ENCODE results near the gene CDH13.

CDH13 gene

GRCh38 chr16:82835487-82836155, 208.9 kb downstream of the CDH13 start:
- Mint-ChIP-seq H3K27me3 (no peaks in the 10 kb centered on the region), H3K9me3 (no peaks in the 10 kb centered on the region), H3K4me1 (ENCODE audit: low read depth) (no peaks in the 10 kb centered on the region), H3K4me3 (no peak overlapping the region), H3K27ac (no peak overlapping the region), H3K36me3 (ENCODE audit: low read depth) (no peaks in the 10 kb centered on the region)
- intact Hi-C loops (cut with micrococcal nuclease): no loop called here

GRCh38 chr16:82841108-82841507, 214.3 kb downstream of the CDH13 start:
- Mint-ChIP-seq H3K36me3 (ENCODE audit: low read depth) (no peaks in the 10 kb centered on the region), H3K9me3 (peaks cover 9% of the 10 kb centered on the region), H3K4me3 (no peak overlapping the region), H3K27me3 (no peaks in the 10 kb centered on the region), H3K4me1 (ENCODE audit: low read depth) (no peaks in the 10 kb centered on the region), H3K27ac (no peak overlapping the region)
- intact Hi-C loops (cut with micrococcal nuclease): no loop called here

GRCh38 chr16:82843606-82844271, 217.0 kb downstream of the CDH13 start:
- intact Hi-C loops (cut with micrococcal nuclease): no loop called here
- Mint-ChIP-seq H3K36me3 (ENCODE audit: low read depth) (no peaks in the 10 kb centered on the region), H3K9me3 (peaks cover 9% of the 10 kb centered on the region), H3K4me3 (no peak overlapping the region), H3K27ac (no peak overlapping the region), H3K4me1 (ENCODE audit: low read depth) (no peaks in the 10 kb centered on the region), H3K27me3 (no peaks in the 10 kb centered on the region)

- intact Hi-C loops (cut with micrococcal nuclease): no loop called here
- Mint-ChIP-seq H3K36me3 (ENCODE audit: low read depth) (no peaks in the 10 kb centered on the region), H3K9me3 (peaks cover 9% of the 10 kb centered on the region), H3K27me3 (no peaks in the 10 kb centered on the region), H3K27ac (no peak overlapping the region), H3K4me1 (ENCODE audit: low read depth) (no peaks in the 10 kb centered on the region), H3K4me3 (no peak overlapping the region)
Measured at GRCh38 chr16:82845116-82845515, 218.3 kb downstream of the CDH13 start.

- Mint-ChIP-seq H3K27ac (no peak overlapping the region), H3K36me3 (ENCODE audit: low read depth) (no peaks in the 10 kb centered on the region), H3K4me3 (no peak overlapping the region), H3K27me3 (no peaks in the 10 kb centered on the region), H3K4me1 (ENCODE audit: low read depth) (no peaks in the 10 kb centered on the region), H3K9me3 (peaks cover 9% of the 10 kb centered on the region)
- intact Hi-C loops (cut with micrococcal nuclease): no loop called here
Measured at GRCh38 chr16:82846806-82847205, 220.0 kb downstream of the CDH13 start.

- H3K27me3 Mint-ChIP-seq: no peaks in the 10 kb centered on the region
- no peak overlapping the region for H3K4me3 Mint-ChIP-seq
- no peaks in the 10 kb centered on the region for H3K36me3 Mint-ChIP-seq (ENCODE audit: low read depth)
- H3K9me3 Mint-ChIP-seq: peaks cover 9% of the 10 kb centered on the region
- no peaks in the 10 kb centered on the region for H3K4me1 Mint-ChIP-seq (ENCODE audit: low read depth)
- no peak overlapping the region for H3K27ac Mint-ChIP-seq
- intact Hi-C loops (cut with micrococcal nuclease): no loop called here
Measured at GRCh38 chr16:82848013-82848412, 221.2 kb downstream of the CDH13 start.

GRCh38 chr16:82852388-82853008, 225.7 kb downstream of the CDH13 start:
- Mint-ChIP-seq H3K9me3 (no peaks in the 10 kb centered on the region), H3K27ac (no peak overlapping the region), H3K4me1 (ENCODE audit: low read depth) (no peaks in the 10 kb centered on the region), H3K36me3 (ENCODE audit: low read depth) (no peaks in the 10 kb centered on the region), H3K27me3 (no peaks in the 10 kb centered on the region), H3K4me3 (no peak overlapping the region)
- intact Hi-C loops (cut with micrococcal nuclease): no loop called here

GRCh38 chr16:82855471-82855870, 228.7 kb downstream of the CDH13 start:
- intact Hi-C loops (cut with micrococcal nuclease): no loop called here
- no peak overlapping the region for H3K27ac Mint-ChIP-seq
- no peak overlapping the region for H3K4me3 Mint-ChIP-seq
- no peaks in the 10 kb centered on the region for H3K36me3 Mint-ChIP-seq (ENCODE audit: low read depth)
- no peaks in the 10 kb centered on the region for H3K4me1 Mint-ChIP-seq (ENCODE audit: low read depth)
- no peaks in the 10 kb centered on the region for H3K27me3 Mint-ChIP-seq
- no peaks in the 10 kb centered on the region for H3K9me3 Mint-ChIP-seq

- Mint-ChIP-seq H3K9me3 (no peaks in the 10 kb centered on the region), H3K4me3 (no peak overlapping the region), H3K27ac (no peak overlapping the region), H3K27me3 (no peaks in the 10 kb centered on the region), H3K4me1 (ENCODE audit: low read depth) (no peaks in the 10 kb centered on the region), H3K36me3 (ENCODE audit: low read depth) (no peaks in the 10 kb centered on the region)
- intact Hi-C loops (cut with micrococcal nuclease): no loop called here
Measured at GRCh38 chr16:82857693-82858365, 231.1 kb downstream of the CDH13 start.

- intact Hi-C loops (cut with micrococcal nuclease): no loop called here
Measured at GRCh38 chr16:82859662-82860061, 232.9 kb downstream of the CDH13 start.

GRCh38 chr16:82860071-82860470, 233.3 kb downstream of the CDH13 start:
- Mint-ChIP-seq H3K36me3 (ENCODE audit: low read depth) (no peaks in the 10 kb centered on the region), H3K4me3 (no peak overlapping the region), H3K27ac (no peak overlapping the region), H3K9me3 (peaks cover 12% of the 10 kb centered on the region), H3K27me3 (no peaks in the 10 kb centered on the region), H3K4me1 (ENCODE audit: low read depth) (no peaks in the 10 kb centered on the region)
- intact Hi-C loops (cut with micrococcal nuclease): no loop called here

More at GRCh38 chr16:82859662-82860061, 232.9 kb downstream of the CDH13 start:
- no peaks in the 10 kb centered on the region for H3K4me1 Mint-ChIP-seq (ENCODE audit: low read depth)
- H3K27ac Mint-ChIP-seq: no peak overlapping the region
- H3K36me3 Mint-ChIP-seq (ENCODE audit: low read depth): no peaks in the 10 kb centered on the region
- no peaks in the 10 kb centered on the region for H3K27me3 Mint-ChIP-seq
- no peak overlapping the region for H3K4me3 Mint-ChIP-seq
- peaks cover 9% of the 10 kb centered on the region for H3K9me3 Mint-ChIP-seq

GRCh38 chr16:82862057-82862456, 235.3 kb downstream of the CDH13 start:
- no peaks in the 10 kb centered on the region for H3K36me3 Mint-ChIP-seq (ENCODE audit: low read depth)
- H3K4me1 Mint-ChIP-seq (ENCODE audit: low read depth): no peaks in the 10 kb centered on the region
- H3K9me3 Mint-ChIP-seq: peaks cover 32% of the 10 kb centered on the region
- H3K4me3 Mint-ChIP-seq: no peak overlapping the region
- no peak overlapping the region for H3K27ac Mint-ChIP-seq
- intact Hi-C loops (cut with micrococcal nuclease): no loop called here
- no peaks in the 10 kb centered on the region for H3K27me3 Mint-ChIP-seq

- H3K4me1 Mint-ChIP-seq (ENCODE audit: low read depth): no peaks in the 10 kb centered on the region
- H3K27ac Mint-ChIP-seq: no peak overlapping the region
- no peak overlapping the region for H3K4me3 Mint-ChIP-seq
- H3K9me3 Mint-ChIP-seq: peaks cover 32% of the 10 kb centered on the region
- intact Hi-C loops (cut with micrococcal nuclease): no loop called here
- no peaks in the 10 kb centered on the region for H3K36me3 Mint-ChIP-seq (ENCODE audit: low read depth)
- H3K27me3 Mint-ChIP-seq: no peaks in the 10 kb centered on the region
Measured at GRCh38 chr16:82864332-82865040, 237.7 kb downstream of the CDH13 start.

- intact Hi-C loops (cut with micrococcal nuclease): no loop called here
- Mint-ChIP-seq H3K27me3 (no peaks in the 10 kb centered on the region), H3K9me3 (peaks cover 32% of the 10 kb centered on the region), H3K27ac (no peak overlapping the region), H3K4me3 (no peak overlapping the region), H3K36me3 (ENCODE audit: low read depth) (no peaks in the 10 kb centered on the region), H3K4me1 (ENCODE audit: low read depth) (no peaks in the 10 kb centered on the region)
Measured at GRCh38 chr16:82865412-82865811, 238.6 kb downstream of the CDH13 start.
